HG03469 (cell line): Measurements from ENCODE around the gene MED31.
"Not testable (repeated sequence)": the region's sequence is repeated elsewhere in the genome, so short reads cannot be mapped to it uniquely, and the experiment has no call there.

Experiments used
- ATAC-seq: cut with Tn5 transposase; IDR thresholded peaks from one replicate; pipeline ENCODE4 v1.9.1; 2021; ENCODE audit warnings: mild to moderate bottlenecking, moderate library complexity, moderate number of reproducible peaks; ENCODE audit not compliant: unreplicated experiment

Gene MED31

GRCh38 chr17:6677946-6678345 is 26.5 kb upstream of the MED31 start:
- ATAC-seq = no peak

DNA sequence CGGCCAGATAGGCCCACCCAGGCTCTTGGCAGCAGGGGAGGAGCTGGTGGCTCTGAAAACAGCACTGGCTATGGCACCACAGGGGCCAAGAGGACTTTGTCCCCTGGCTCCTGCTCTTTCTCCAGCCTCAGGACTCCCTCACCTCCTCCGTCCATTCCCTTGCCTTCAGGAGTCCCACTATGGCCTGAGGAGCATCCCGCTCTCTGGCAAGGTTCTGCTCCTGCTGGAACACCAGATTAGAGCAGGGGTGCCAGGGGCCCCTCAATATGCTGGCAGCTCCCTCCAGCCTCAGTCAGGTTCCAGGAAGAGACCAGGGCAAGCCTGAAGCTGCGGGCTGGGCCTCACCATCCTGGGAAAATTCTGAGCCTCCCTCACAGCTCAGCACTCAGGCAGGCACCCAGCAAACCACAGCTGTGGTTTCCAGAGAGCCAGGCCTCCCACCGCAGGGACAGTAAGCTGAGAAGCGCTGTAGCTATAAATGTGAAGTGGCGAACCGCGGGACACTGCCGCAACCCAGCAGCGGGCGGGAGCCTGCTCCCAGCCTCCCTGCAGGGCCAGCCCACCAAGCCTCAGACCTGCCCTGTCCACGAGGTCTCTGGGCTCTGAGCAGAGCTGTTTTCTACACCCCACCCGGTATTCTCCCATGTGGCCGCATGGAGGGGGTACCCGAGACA is 25.9 kb upstream of the MED31 start:
- no peak for ATAC-seq

DNA sequence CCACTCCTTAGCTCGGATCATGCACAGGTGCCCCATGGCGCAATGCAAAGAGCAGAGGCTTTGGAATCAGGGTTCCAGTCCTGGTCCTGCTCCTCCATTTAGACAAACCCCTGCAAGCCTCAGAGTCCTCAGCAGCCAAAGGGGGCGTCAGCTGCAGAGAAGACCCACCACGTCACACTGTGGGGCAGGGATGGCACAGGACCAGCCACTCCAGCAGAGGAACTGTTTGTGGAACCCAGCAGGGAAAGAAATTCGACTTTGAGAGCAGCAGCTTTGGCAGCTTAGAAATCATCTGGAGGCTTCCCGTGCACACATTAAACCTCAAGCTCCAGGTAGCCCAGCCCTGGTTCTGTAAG is 25.4 kb upstream of the MED31 start:
- no peak for ATAC-seq

GRCh38 chr17:6675201-6675825 is 23.9 kb upstream of the MED31 start:
- no peak for ATAC-seq

DNA sequence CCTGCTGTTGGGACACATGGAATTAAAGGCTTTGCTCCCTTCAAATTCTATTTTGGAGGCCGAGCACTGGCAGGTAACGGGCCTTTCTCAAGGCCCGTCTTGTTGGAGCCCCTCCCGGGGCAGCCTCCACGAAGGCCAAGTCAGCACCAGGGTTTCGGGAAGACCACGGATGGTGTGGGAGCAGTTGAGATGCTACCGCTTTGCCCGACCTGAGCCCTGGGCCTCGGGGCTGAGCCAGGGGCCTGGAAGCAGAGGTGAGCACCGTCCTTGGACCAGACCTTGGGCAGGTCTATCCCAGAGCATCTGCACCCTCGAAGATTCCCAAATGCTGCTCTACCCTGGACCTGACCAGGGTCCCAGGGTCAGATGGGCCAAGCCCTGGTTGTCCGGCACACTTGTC is 23.2 kb upstream of the MED31 start:
- no peak for ATAC-seq

DNA sequence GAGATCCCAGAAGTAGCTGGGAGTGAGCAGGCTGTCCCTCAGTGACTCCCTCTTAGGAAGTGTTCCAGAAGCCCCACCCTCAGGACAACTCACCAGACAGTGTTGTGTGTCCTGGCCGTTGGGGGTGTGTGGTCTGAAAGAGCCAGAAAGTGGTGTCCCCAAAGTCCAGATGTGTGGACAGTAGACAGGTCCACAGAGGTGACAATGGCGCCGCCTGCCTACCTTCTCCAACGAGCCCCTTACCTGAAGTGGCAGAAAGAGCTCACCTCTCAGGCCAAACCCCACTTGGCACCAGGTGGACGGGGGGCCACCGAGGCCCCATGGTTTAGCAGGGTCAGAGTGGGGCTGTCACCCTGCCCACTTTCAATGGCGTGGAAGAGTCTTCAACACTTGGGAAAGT is 20.0 kb upstream of the MED31 start:
- no peak for ATAC-seq

DNA sequence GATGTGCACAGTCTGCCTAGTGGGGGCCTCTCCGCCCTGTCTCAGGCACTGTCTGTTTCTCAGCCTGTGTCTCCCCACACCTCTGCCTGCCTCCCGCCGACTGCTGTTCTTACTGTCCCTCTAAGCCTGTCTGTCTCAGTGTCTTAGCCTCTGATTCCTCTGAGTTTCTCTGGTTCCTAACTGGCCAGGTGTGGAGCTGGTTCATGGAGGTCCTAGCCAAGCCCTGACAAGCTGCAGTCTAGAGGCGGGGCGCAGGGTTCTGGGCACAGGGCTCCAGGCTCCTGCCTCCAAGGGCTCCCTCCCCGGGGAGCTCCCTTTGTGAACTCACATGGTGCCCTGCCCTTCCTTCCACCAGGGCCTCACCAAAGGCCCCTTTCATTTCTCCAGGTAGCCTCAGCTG is 19.6 kb upstream of the MED31 start:
- no peak for ATAC-seq

- ATAC-seq = no peak
Observed at GRCh38 chr17:6670571-6670970, 19.2 kb upstream of the MED31 start.

- ATAC-seq = no peak
Observed at GRCh38 chr17:6669479-6670212, 18.2 kb upstream of the MED31 start.

- no peak for ATAC-seq
Observed at GRCh38 chr17:6668727-6669425, 17.5 kb upstream of the MED31 start.

DNA sequence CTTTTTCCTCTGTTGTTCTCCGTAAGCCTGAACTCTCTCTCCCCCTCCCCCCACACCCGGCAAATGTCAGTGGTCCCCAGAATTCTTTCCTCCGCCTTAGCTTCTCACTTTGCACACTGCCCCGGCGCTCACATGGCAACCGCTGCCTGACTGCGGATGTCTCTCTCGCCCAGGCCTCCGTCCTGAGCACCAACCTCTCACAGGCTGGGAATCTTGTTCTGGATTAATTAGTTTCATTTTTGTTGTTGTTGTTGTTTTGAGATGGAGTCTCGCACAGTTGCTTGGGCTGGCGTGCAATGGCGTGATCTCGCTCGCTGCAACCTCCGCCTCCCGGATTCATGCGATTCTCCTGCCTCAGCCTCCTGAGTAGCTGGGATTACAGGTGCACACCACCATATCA is 16.8 kb upstream of the MED31 start:
- ATAC-seq = no peak

GRCh38 chr17:6667516-6667915 is 16.1 kb upstream of the MED31 start:
- ATAC-seq = no peak

GRCh38 chr17:6666557-6666956 is 15.2 kb upstream of the MED31 start:
- ATAC-seq = no peak

GRCh38 chr17:6666077-6666521 is 14.7 kb upstream of the MED31 start:
- ATAC-seq = no peak

GRCh38 chr17:6663200-6663599 is 11.8 kb upstream of the MED31 start:
- not testable (repeated sequence) for ATAC-seq

- ATAC-seq = no peak
Observed at GRCh38 chr17:6661464-6661848, 10.1 kb upstream of the MED31 start.

DNA sequence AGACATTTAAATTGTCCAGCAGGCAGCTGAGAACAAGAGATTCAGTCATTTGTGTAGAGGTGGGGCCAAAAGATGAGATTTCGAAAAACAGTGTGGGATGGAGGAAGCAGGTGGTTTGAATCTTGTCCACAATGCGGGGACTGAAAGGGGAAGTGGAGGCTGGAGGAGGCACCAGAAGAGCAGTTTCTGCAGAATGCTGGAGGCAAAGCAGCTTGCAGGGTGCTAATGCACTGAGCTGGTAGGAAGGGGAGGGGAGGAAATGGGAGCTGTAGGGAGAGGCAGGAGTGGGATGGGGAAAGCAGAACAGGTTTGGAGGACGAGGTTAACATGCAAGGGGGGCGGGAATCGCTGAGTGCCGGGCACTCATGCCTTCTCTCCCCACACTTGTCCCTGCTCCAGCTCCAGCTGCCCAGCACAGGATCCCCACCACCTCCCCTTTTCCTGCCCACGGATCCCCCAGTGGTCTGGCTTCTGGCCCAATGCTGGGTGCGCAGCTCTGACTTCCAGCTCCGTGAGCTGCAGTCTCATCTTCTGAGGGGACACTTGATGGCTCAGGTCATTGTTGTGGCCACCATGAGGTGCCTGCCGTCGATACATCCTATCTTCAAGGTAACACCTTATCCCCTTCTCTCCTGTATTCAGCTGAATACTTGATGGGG is 9.5 kb upstream of the MED31 start:
- ATAC-seq = no peak

GRCh38 chr17:6660101-6660500 is 8.7 kb upstream of the MED31 start:
- ATAC-seq = no peak

- ATAC-seq = not testable (repeated sequence)
Observed at GRCh38 chr17:6658411-6658810, 7.0 kb upstream of the MED31 start.

GRCh38 chr17:6657633-6658287 is 6.4 kb upstream of the MED31 start:
- ATAC-seq = no peak
